Astrocyte (in vitro differentiated cells and primary cell): ENCODE results near the gene IP6K3. TPM values are rescaled to one million over a fixed set of nuclear protein-coding genes. Genes with fewer than 3 reads are reported as not detected.

Source experiments
- DNase-seq: peaks from one replicate; pipeline ENCODE4 v3.0.0-alpha.2; 2010; ENCODE audit warnings: low read depth
- FAIRE-seq: peaks from 2 replicates; lab custom pipeline; 2011; peaks lifted over from hg19 to GRCh38; lab: Jason Lieb, UNC
- H2AFZ ChIP-seq: 2 replicates; pipeline ENCODE4 v1.6.0; 2012; ENCODE audit warnings: low read depth, low read length, inconsistent platforms
- H3K27ac ChIP-seq: 2 replicates; pipeline ENCODE4 v1.5.1; 2011; ENCODE audit warnings: low read depth, low read length, inconsistent platforms
- H3K27me3 ChIP-seq: 2 replicates; pipeline ENCODE4 v1.6.0; 2011; ENCODE audit warnings: low read length, inconsistent platforms; ENCODE audit not compliant: insufficient read depth
- H3K36me3 ChIP-seq: 2 replicates; pipeline ENCODE4 v1.5.1; 2011; ENCODE audit warnings: low read length, inconsistent platforms; ENCODE audit not compliant: insufficient read depth
- H3K4me1 ChIP-seq: 2 replicates; pipeline ENCODE4 v1.5.1; 2011; ENCODE audit warnings: low read length, inconsistent platforms; ENCODE audit not compliant: insufficient read depth
- H3K4me2 ChIP-seq: 2 replicates; pipeline ENCODE4 v1.6.0; 2012; ENCODE audit warnings: low read length, inconsistent platforms
- H3K4me3 ChIP-seq: 2 replicates; pipeline ENCODE4 v1.5.1; 2011; ENCODE audit warnings: low read depth, mild to moderate bottlenecking, low read length, inconsistent platforms; ENCODE audit not compliant: insufficient read depth
- H3K79me2 ChIP-seq: 2 replicates; pipeline ENCODE4 v1.6.0; 2012; ENCODE audit warnings: mild to moderate bottlenecking, low read length, inconsistent platforms; ENCODE audit not compliant: insufficient read depth
- H3K9ac ChIP-seq: 2 replicates; pipeline ENCODE4 v1.6.0; 2012; ENCODE audit warnings: mild to moderate bottlenecking, low read length, inconsistent platforms
- H3K9me3 ChIP-seq: 2 replicates; pipeline ENCODE4 v1.5.1; 2012; ENCODE audit warnings: low read depth, mild to moderate bottlenecking, low read length, inconsistent platforms; ENCODE audit not compliant: insufficient read depth
- H4K20me1 ChIP-seq: 2 replicates; pipeline ENCODE4 v1.6.0; 2012; ENCODE audit warnings: low read length, inconsistent platforms; ENCODE audit not compliant: insufficient read depth
- H3K27ac Mint-ChIP-seq: one replicate; pipeline ENCODE4 v1.8.0; 2021; ENCODE audit warnings: mild to moderate bottlenecking, mixed read lengths; ENCODE audit not compliant: unreplicated experiment
- H3K27me3 Mint-ChIP-seq: one replicate; pipeline ENCODE4 v1.8.0; 2021; ENCODE audit warnings: low read depth, mixed read lengths; ENCODE audit not compliant: unreplicated experiment
- H3K36me3 Mint-ChIP-seq: one replicate; pipeline ENCODE4 v1.8.0; 2021; ENCODE audit warnings: low read depth, mixed read lengths; ENCODE audit not compliant: unreplicated experiment
- H3K4me1 Mint-ChIP-seq: one replicate; pipeline ENCODE4 v1.8.0; 2021; ENCODE audit warnings: low read depth, mixed read lengths; ENCODE audit not compliant: unreplicated experiment
- H3K4me3 Mint-ChIP-seq: one replicate; pipeline ENCODE4 v1.8.0; 2021; ENCODE audit warnings: mild to moderate bottlenecking, moderate library complexity, mixed read lengths; ENCODE audit not compliant: unreplicated experiment
- H3K9me3 Mint-ChIP-seq: one replicate; pipeline ENCODE4 v1.8.0; 2021; ENCODE audit warnings: mild to moderate bottlenecking, mixed read lengths; ENCODE audit not compliant: unreplicated experiment
- EZH2 ChIP-seq: IDR thresholded peaks from 2 replicates; pipeline ENCODE4 v1.6.1; 2012; ENCODE audit warnings: mild to moderate bottlenecking, low read length, inconsistent platforms; ENCODE audit not compliant: insufficient read depth
- total RNA-seq: library from RNA; stranded (reverse); gene quantifications from 2 replicates; pipeline ENCODE4 v1.2.1, GENCODE V29; 2021
- TF ChIP-seq, protein P1 (sequence below): IDR thresholded peaks from 2 replicates; pipeline ENCODE4 v1.5.1; 2011; ENCODE audit warnings: low read depth, mild to moderate bottlenecking, inconsistent platforms, low read length, moderate library complexity; ENCODE audit not compliant: insufficient read depth

IP6K3 gene
- total RNA-seq, 1 donor from 2014 or later, result 4.6 TPM

DNA sequence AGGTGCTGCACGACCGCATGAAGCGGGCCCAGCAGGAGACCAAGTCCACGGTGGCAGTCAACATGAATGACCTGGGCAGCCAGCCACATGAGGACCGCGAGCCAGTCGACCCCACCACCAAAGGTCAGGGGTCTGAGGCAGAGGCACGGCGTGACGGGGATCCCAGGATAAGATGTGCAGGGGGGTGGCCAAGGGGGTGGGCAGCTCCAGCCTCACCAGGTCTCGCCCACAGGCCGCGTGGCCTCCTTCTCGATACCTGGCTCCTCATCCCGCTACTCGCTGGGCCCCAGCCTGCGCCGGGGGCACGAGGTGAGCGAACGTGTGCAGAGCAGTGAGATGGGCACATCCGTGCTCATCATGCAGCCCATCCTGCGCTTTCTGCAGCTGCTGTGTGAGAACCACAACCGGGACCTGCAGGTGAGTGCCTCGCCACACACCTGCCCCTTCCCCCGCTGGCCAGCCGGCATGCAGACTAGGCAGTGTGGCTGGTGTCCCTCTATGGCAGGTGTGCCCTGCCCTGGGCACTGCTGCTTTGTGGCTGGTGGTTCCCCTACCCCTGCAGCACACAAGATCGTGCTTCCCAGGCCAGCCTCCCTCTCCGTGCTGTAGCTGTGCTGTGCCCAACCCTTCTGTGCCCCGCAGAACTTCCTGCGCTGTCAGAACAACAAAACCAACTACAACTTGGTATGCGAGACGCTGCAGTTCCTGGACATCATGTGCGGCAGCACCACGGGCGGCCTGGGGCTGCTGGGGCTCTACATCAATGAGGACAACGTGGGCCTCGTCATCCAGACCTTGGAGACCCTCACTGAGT is 61.1 kb downstream of the IP6K3 start:
- no peak for FAIRE-seq
- Histone ChIP-seq H3K36me3 (no peaks in the 10 kb centered on the region), H3K27ac (no peak overlapping the region), H3K4me2 (no peak overlapping the region), H3K4me1 (peaks cover 6% of the 10 kb centered on the region), H3K79me2 (no peaks in the 10 kb centered on the region), H2AFZ (no peak overlapping the region), H3K27me3 (no peaks in the 10 kb centered on the region), H3K9ac (no peak overlapping the region), H4K20me1 (no peaks in the 10 kb centered on the region), H3K4me3 (no peak overlapping the region), H3K9me3 (no peaks in the 10 kb centered on the region)
- no peaks in the 10 kb centered on the region for H3K27me3 Mint-ChIP-seq
- no peaks in the 10 kb centered on the region for H3K4me1 Mint-ChIP-seq
- no peaks in the 10 kb centered on the region for H3K9me3 Mint-ChIP-seq
- H3K36me3 Mint-ChIP-seq, result peaks cover 21% of the 10 kb centered on the region
- no peak overlapping the region for H3K27ac Mint-ChIP-seq
- no peak for DNase-seq
- H3K4me3 Mint-ChIP-seq, result no peak overlapping the region
- TF ChIP-seq, protein P1, sequence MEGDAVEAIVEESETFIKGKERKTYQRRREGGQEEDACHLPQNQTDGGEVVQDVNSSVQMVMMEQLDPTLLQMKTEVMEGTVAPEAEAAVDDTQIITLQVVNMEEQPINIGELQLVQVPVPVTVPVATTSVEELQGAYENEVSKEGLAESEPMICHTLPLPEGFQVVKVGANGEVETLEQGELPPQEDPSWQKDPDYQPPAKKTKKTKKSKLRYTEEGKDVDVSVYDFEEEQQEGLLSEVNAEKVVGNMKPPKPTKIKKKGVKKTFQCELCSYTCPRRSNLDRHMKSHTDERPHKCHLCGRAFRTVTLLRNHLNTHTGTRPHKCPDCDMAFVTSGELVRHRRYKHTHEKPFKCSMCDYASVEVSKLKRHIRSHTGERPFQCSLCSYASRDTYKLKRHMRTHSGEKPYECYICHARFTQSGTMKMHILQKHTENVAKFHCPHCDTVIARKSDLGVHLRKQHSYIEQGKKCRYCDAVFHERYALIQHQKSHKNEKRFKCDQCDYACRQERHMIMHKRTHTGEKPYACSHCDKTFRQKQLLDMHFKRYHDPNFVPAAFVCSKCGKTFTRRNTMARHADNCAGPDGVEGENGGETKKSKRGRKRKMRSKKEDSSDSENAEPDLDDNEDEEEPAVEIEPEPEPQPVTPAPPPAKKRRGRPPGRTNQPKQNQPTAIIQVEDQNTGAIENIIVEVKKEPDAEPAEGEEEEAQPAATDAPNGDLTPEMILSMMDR, result no peak
- no peak for TF ChIP-seq EZH2

- Histone ChIP-seq H3K4me3 (no peak overlapping the region), H3K36me3 (no peaks in the 10 kb centered on the region), H3K9ac (no peak overlapping the region), H3K4me2 (no peak overlapping the region), H3K27me3 (no peaks in the 10 kb centered on the region), H4K20me1 (no peaks in the 10 kb centered on the region), H3K27ac (no peak overlapping the region), H2AFZ (no peak overlapping the region), H3K79me2 (no peaks in the 10 kb centered on the region), H3K4me1 (peaks cover 6% of the 10 kb centered on the region), H3K9me3 (no peaks in the 10 kb centered on the region)
- Mint-ChIP-seq H3K27ac (no peak overlapping the region), H3K4me1 (no peaks in the 10 kb centered on the region), H3K9me3 (no peaks in the 10 kb centered on the region), H3K27me3 (no peaks in the 10 kb centered on the region), H3K36me3 (peaks cover 23% of the 10 kb centered on the region), H3K4me3 (no peak overlapping the region)
- FAIRE-seq (no peak), DNase-seq (no peak)
- TF ChIP-seq, protein P1, result no peak
- TF ChIP-seq EZH2, result no peak
Measured at GRCh38 chr6:33684983-33685382, 61.7 kb downstream of the IP6K3 start.

DNA sequence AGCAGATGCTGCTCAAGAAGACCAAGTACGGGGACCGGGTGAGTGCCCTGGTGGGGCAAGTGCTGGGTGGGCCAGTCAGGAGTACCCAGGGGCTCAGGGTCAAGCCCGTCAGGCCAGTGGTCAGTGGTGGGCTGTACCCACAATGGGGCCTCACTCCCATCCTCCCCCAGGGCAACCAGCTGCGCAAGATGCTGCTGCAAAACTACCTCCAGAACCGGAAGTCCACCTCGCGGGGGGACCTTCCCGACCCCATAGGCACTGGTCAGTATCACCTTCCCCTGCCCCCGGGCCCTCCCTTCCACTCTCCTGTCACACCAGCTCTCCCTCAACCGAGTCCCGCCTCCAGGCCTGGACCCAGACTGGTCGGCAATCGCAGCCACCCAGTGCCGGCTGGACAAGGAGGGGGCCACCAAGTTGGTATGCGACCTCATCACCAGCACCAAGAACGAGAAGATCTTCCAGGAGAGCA is 62.2 kb downstream of the IP6K3 start:
- Histone ChIP-seq H3K4me2 (no peak overlapping the region), H4K20me1 (no peaks in the 10 kb centered on the region), H3K9me3 (no peaks in the 10 kb centered on the region), H3K9ac (no peak overlapping the region), H2AFZ (no peak overlapping the region), H3K79me2 (no peaks in the 10 kb centered on the region), H3K4me3 (no peak overlapping the region), H3K27me3 (no peaks in the 10 kb centered on the region), H3K36me3 (no peaks in the 10 kb centered on the region), H3K27ac (no peak overlapping the region), H3K4me1 (peaks cover 6% of the 10 kb centered on the region)
- Mint-ChIP-seq H3K27me3 (no peaks in the 10 kb centered on the region), H3K9me3 (no peaks in the 10 kb centered on the region), H3K4me1 (no peaks in the 10 kb centered on the region), H3K36me3 (peaks cover 24% of the 10 kb centered on the region), H3K27ac (no peak overlapping the region), H3K4me3 (no peak overlapping the region)
- no peak for TF ChIP-seq EZH2
- TF ChIP-seq, protein P1, result no peak
- no peak for FAIRE-seq
- no peak for DNase-seq
